SK-N-SH treated with all-trans-retinoic acid at 6 μM for 48 hours (cell line): Measurements from ENCODE around the gene ISYNA1.
A peak's percentile ranks its signal among the peaks of the same experiment; 100 is the strongest.

ENCODE experiments used
- ATAC-seq: fragments of 200-7000 bp; cut with Tn5 transposase; 3 replicates; pipeline ENCODE4 v1.9.1; 2020; ENCODE audit warnings: mild to moderate bottlenecking, moderate library complexity
- ARNTL ChIP-seq: fragments of 450-650 bp; formaldehyde crosslinking; IDR thresholded peaks from 2 replicates; pipeline ENCODE4 v1.5.0; 2020; ENCODE audit warnings: low read depth, mild to moderate bottlenecking, moderate library complexity, borderline replicate concordance
- BACH2 ChIP-seq: fragments of 250-450 bp; sonication (Bioruptor Pico); IDR thresholded peaks from 2 replicates; pipeline ENCODE4 v1.9.0; 2021; ENCODE audit warnings: mild to moderate bottlenecking, borderline replicate concordance
- CREB5 ChIP-seq: fragments of 250-450 bp; sonication (Bioruptor Pico); IDR thresholded peaks from 2 replicates; pipeline ENCODE4 v1.5.1; 2020; ENCODE audit warnings: low read depth, mild to moderate bottlenecking, moderate library complexity
- CSDC2 ChIP-seq: fragments of 250-450 bp; sonication (Bioruptor Pico); IDR thresholded peaks from 2 replicates; pipeline ENCODE4 v1.5.0; 2020; ENCODE audit warnings: mild to moderate bottlenecking, moderate library complexity
- CSRNP3 ChIP-seq: fragments of 250-450 bp; sonication (Bioruptor Pico); IDR thresholded peaks from 2 replicates; pipeline ENCODE4 v1.5.1; 2021; ENCODE audit warnings: mild to moderate bottlenecking, moderate library complexity
- ESRRG ChIP-seq: fragments of 250-450 bp; sonication (Bioruptor Pico); IDR thresholded peaks from 2 replicates; pipeline ENCODE4 v1.6.1; 2021; ENCODE audit warnings: mild to moderate bottlenecking
- GLIS3 ChIP-seq: fragments of 250-450 bp; sonication (Bioruptor Pico); IDR thresholded peaks from 2 replicates; pipeline ENCODE4 v1.5.0; 2020; ENCODE audit warnings: mild to moderate bottlenecking, moderate library complexity
- OSR1 ChIP-seq: fragments of 250-450 bp; sonication (Bioruptor Pico); IDR thresholded peaks from 2 replicates; pipeline ENCODE4 v1.8.0; 2022; ENCODE audit warnings: moderate library complexity, mild to moderate bottlenecking, inconsistent platforms
- PPARA ChIP-seq: fragments of 250-450 bp; sonication (Bioruptor Pico); IDR thresholded peaks from 2 replicates; pipeline ENCODE4 v1.5.0; 2020; ENCODE audit warnings: mild to moderate bottlenecking, borderline replicate concordance
- RARB ChIP-seq: fragments of 250-450 bp; sonication (Bioruptor Pico); IDR thresholded peaks from 2 replicates; pipeline ENCODE4 v1.8.0; 2021; ENCODE audit warnings: mild to moderate bottlenecking, moderate library complexity
- SNAI2 ChIP-seq: fragments of 250-450 bp; sonication (Bioruptor Pico); IDR thresholded peaks from 2 replicates; pipeline ENCODE4 v1.5.0; 2020; ENCODE audit warnings: mild to moderate bottlenecking, moderate library complexity
- TOX ChIP-seq: fragments of 250-450 bp; sonication (Bioruptor Pico); IDR thresholded peaks from 2 replicates; pipeline ENCODE4 v1.8.0; 2021; ENCODE audit warnings: mild to moderate bottlenecking, moderate library complexity, borderline replicate concordance
- TSHZ2 ChIP-seq: fragments of 250-450 bp; sonication (Bioruptor Pico); IDR thresholded peaks from 2 replicates; pipeline ENCODE4 v1.5.0; 2020; ENCODE audit warnings: mild to moderate bottlenecking, moderate library complexity
- ZC3H10 ChIP-seq: fragments of 250-450 bp; sonication (Bioruptor Pico); IDR thresholded peaks from 2 replicates; pipeline ENCODE4 v1.5.1; 2021; ENCODE audit warnings: mild to moderate bottlenecking, moderate library complexity
- ZFP3 ChIP-seq: fragments of 250-450 bp; sonication (Bioruptor Pico); IDR thresholded peaks from 2 replicates; pipeline ENCODE4 v1.5.0; 2020; ENCODE audit warnings: mild to moderate bottlenecking, moderate library complexity
- ZFP30 ChIP-seq: fragments of 450-650 bp; formaldehyde crosslinking; IDR thresholded peaks from 2 replicates; pipeline ENCODE4 v1.5.0; 2022; ENCODE audit warnings: mild to moderate bottlenecking, moderate library complexity
- ZNF565 ChIP-seq: fragments of 450-650 bp; formaldehyde crosslinking; conservative IDR thresholded peaks from 2 replicates; pipeline ENCODE4 v1.5.0; 2020; ENCODE audit warnings: low read depth, mild to moderate bottlenecking, moderate library complexity
- ZNF70 ChIP-seq: fragments of 450-650 bp; formaldehyde crosslinking; IDR thresholded peaks from 2 replicates; pipeline ENCODE4 v1.5.0; 2020; ENCODE audit warnings: mild to moderate bottlenecking, moderate library complexity
- TF ChIP-seq, protein P1 (sequence below): fragments of 250-450 bp; sonication (Bioruptor Pico); IDR thresholded peaks from 2 replicates; pipeline ENCODE4 v1.8.0; 2021; ENCODE audit warnings: low read depth, mild to moderate bottlenecking, moderate library complexity, borderline replicate concordance

Gene ISYNA1

GRCh38 chr19:18386543-18387271 lies 51.2 kb downstream of the ISYNA1 start:
- no peak for ATAC-seq
- TF ChIP-seq CSDC2 (CRISPR knock-in tag) (no peak), RARB (CRISPR knock-in tag) (no peak), ZFP3 (peak; percentile 76), SNAI2 (CRISPR knock-in tag) (no peak), ESRRG (CRISPR knock-in tag) (no peak), BACH2 (no peak)
- TF ChIP-seq, protein P1, sequence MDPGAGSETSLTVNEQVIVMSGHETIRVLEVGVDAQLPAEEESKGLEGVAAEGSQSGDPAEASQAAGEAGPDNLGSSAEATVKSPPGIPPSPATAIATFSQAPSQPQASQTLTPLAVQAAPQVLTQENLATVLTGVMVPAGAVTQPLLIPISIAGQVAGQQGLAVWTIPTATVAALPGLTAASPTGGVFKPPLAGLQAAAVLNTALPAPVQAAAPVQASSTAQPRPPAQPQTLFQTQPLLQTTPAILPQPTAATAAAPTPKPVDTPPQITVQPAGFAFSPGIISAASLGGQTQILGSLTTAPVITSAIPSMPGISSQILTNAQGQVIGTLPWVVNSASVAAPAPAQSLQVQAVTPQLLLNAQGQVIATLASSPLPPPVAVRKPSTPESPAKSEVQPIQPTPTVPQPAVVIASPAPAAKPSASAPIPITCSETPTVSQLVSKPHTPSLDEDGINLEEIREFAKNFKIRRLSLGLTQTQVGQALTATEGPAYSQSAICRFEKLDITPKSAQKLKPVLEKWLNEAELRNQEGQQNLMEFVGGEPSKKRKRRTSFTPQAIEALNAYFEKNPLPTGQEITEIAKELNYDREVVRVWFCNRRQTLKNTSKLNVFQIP (CRISPR knock-in tag) = no peak
- TF ChIP-seq, all 23 proteins: peak for 1

GRCh38 chr19:18385675-18386542 lies 52.0 kb downstream of the ISYNA1 start, which contains the start of gene GDF15:
Gene GDF15, plus strand, starts transcription at chr19:18386158. Its CDS starts 32 bp downstream, at chr19:18386190.
- TF ChIP-seq TOX (CRISPR knock-in tag) = no peak
- no peak for TF ChIP-seq ARNTL (CRISPR knock-in tag)
- TF ChIP-seq TSHZ2 (CRISPR knock-in tag) = no peak
- TF ChIP-seq ZFP30 (CRISPR knock-in tag) = no peak
- no peak for TF ChIP-seq ESRRG (CRISPR knock-in tag)
- no peak for TF ChIP-seq CREB5 (CRISPR knock-in tag)
- no peak for TF ChIP-seq PPARA (CRISPR knock-in tag)
- no peak for TF ChIP-seq RARB (CRISPR knock-in tag)
- TF ChIP-seq ZNF70 (CRISPR knock-in tag) = no peak
- TF ChIP-seq CSRNP3 (CRISPR knock-in tag) = no peak
- TF ChIP-seq, protein P1 (CRISPR knock-in tag) = no peak
- no peak for TF ChIP-seq ZC3H10 (CRISPR knock-in tag)
- TF ChIP-seq ZNF565 (CRISPR knock-in tag) = no peak
- TF ChIP-seq GLIS3 (CRISPR knock-in tag) = no peak
- ATAC-seq = peak; percentile 88

GRCh38 chr19:18385359-18385674 lies 52.6 kb downstream of the ISYNA1 start:
- ATAC-seq = no peak
- TF ChIP-seq ZNF70 (CRISPR knock-in tag) (no peak), ZFP3 (peak; percentile 99), ZNF565 (CRISPR knock-in tag) (no peak), SNAI2 (CRISPR knock-in tag) (no peak), OSR1 (CRISPR knock-in tag) (no peak), CSDC2 (CRISPR knock-in tag) (no peak), ZC3H10 (CRISPR knock-in tag) (no peak), ARNTL (CRISPR knock-in tag) (no peak)
